ENCODE measurements around the gene SASH3.
A peak's percentile ranks its signal among the peaks of the same experiment; 100 is the strongest.

Gene SASH3

DNA sequence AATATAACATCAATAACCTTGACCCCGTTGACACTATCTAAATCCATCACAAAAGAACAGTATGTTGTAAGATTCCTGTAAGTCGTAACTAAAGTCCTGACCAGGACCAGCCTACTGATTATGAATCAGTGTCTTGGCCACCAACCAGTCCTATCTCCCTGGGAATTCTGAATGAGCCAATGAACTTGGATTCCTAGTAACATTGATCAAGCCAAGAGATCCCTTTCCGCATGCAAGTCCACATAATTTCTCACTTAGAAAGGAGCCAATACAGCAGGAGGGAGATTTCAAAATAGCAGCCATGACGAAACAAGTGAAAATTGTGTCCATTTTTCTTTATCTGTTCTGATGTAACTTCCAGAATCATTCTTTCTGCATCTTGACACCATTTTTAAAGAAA is 31.4 kb upstream of the SASH3 start:
- Mint-ChIP-seq H3K4me3 (no peak overlapping the region), H3K36me3 (no peaks in the 10 kb centered on the region), H3K27me3 (no peaks in the 10 kb centered on the region), H3K9me3 (ENCODE audit: low read depth) (no peaks in the 10 kb centered on the region), H3K27ac (no peak overlapping the region), H3K4me1 (ENCODE audit: low read depth) (peaks cover 28% of the 10 kb centered on the region)

GRCh38 chrX:129749069-129749468 is 30.7 kb upstream of the SASH3 start:
- Mint-ChIP-seq H3K9me3 (ENCODE audit: low read depth) (no peaks in the 10 kb centered on the region), H3K4me1 (ENCODE audit: low read depth) (peaks cover 22% of the 10 kb centered on the region), H3K36me3 (no peaks in the 10 kb centered on the region), H3K27ac (no peak overlapping the region), H3K4me3 (no peak overlapping the region), H3K27me3 (no peaks in the 10 kb centered on the region)

DNA sequence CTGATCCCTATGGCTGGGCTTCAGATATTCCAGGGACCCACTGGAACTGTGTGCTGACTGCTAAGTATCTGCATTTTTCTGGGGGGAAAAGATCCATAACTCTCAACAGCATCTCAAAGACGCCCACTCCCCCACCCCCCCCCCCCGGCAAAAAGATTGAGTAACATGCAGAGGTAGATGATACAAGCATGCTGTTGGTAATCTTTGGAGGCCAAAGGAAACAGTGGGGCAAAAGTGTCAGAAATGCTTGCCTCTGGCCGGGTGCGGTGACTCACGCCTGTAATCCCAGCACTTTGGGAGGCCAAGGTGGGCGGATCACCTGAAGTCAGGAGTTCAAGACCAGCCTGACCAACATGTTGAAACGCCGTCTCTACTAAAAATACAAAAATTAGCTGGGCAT is 28.8 kb upstream of the SASH3 start:
- H3K4me1 Mint-ChIP-seq (ENCODE audit: low read depth) = peaks cover 21% of the 10 kb centered on the region
- no peaks in the 10 kb centered on the region for H3K36me3 Mint-ChIP-seq
- no peak overlapping the region for H3K27ac Mint-ChIP-seq
- H3K4me3 Mint-ChIP-seq = no peak overlapping the region
- H3K9me3 Mint-ChIP-seq (ENCODE audit: low read depth) = no peaks in the 10 kb centered on the region
- no peaks in the 10 kb centered on the region for H3K27me3 Mint-ChIP-seq

- no peak overlapping the region for H3K4me3 Mint-ChIP-seq
- peaks cover 43% of the 10 kb centered on the region for H3K4me1 Mint-ChIP-seq (ENCODE audit: low read depth)
- peak overlapping the region; percentile 22 for H3K27ac Mint-ChIP-seq
These were observed 25.4 kb upstream of the SASH3 start for GRCh38 chrX:129754056-129755024.

DNA sequence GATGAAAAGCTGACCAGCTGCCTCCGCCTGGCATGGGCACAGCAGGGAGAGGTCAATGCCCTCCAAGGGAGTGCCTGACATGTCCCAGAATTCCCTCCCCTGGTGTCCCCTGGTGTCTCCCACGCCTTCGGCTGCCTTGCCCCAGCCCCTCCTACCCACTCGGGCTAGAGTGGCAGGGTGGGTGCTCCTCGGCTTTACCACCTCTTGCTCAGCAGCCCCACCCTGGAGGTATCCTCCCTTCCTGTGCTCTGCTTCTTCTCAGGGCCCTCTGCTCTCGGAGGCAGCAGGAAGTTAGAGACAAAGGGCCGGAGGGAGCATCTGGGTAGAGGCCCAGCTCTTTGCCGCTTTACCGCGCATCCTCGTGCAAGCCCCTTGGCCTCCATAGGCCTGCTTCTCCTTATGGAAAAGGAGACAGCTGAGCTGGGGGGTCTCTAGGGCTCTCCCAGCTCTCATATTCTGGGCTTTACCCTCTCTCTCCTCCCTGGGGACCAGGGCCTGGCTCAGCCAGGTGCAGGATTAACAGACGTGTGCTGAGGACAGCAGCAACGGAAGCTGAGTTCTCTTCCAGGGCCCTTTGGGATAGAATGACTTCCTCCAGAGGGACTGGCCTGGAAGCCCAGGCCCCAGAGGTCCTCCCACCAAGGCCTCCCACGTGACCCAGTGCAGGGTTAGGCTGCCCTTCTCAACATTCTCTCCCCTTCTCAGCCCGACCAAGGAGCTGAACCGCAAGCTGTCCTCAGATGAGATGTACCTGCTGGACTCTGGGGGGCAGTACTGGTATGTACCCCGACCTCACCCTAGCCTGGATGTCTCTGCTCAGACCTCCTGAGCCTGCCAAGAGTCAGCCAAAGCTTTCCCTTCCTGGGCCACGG is 23.7 kb upstream of the SASH3 start:
- no peaks in the 10 kb centered on the region for H3K36me3 Mint-ChIP-seq
- H3K9me3 Mint-ChIP-seq (ENCODE audit: low read depth) = no peaks in the 10 kb centered on the region
- peak overlapping the region; percentile 30 for H3K4me3 Mint-ChIP-seq
- H3K27ac Mint-ChIP-seq = peak overlapping the region; percentile 68
- H3K27me3 Mint-ChIP-seq = no peaks in the 10 kb centered on the region
- peaks cover 57% of the 10 kb centered on the region for H3K4me1 Mint-ChIP-seq (ENCODE audit: low read depth)

More at GRCh38 chrX:129754056-129755024, 25.4 kb upstream of the SASH3 start:
- no peaks in the 10 kb centered on the region for H3K36me3 Mint-ChIP-seq
- H3K9me3 Mint-ChIP-seq (ENCODE audit: low read depth) = no peaks in the 10 kb centered on the region
- H3K27me3 Mint-ChIP-seq = no peaks in the 10 kb centered on the region

DNA sequence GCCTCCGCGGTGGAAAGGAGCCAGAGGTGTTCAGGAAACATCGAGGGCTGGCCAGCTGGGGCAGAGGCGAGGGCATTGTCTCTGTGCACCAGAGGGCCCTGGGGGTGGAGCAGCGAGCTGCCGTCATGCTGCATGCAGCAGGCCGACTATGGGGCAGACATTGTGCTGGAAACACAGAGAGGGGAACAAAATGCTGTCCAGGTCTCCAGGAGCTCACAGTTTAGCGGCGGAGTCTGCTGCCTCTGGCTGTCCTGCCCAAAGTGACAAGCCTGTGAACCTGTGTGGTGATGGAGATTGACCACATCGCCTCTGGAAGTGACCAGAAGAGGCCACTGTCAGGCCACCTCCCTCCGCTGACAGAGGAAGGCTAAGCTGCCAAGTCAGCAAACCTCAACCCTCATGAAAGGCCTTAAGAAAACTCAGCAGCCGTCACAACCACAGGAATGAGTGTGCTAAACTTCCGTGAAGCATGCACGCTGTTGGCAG is 20.1 kb upstream of the SASH3 start:
- Mint-ChIP-seq H3K27me3 (no peaks in the 10 kb centered on the region), H3K4me3 (peak overlapping the region; percentile 30), H3K9me3 (ENCODE audit: low read depth) (no peaks in the 10 kb centered on the region), H3K27ac (peak overlapping the region; percentile 71), H3K36me3 (no peaks in the 10 kb centered on the region), H3K4me1 (ENCODE audit: low read depth) (peaks cover 55% of the 10 kb centered on the region)

DNA sequence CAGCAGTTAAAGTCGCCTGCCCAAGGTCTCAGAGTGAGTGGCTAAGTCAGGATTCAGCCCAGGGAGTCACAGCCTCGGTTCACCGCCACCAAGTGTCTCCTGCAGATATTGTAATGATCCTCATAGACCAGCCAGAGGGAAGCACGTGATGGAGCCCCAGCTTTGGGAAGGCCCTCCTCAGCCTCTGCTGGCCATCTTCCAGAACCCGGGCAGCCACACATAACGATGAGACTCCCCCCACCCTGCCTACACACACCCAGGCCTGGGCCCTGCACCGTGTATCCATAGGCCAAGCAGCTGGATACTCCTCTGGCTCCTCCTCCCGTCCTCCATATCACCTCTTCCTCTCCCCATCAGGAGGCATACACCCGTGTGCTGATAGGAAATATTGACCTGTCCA is 19.6 kb upstream of the SASH3 start:
- Mint-ChIP-seq H3K36me3 (no peaks in the 10 kb centered on the region), H3K9me3 (ENCODE audit: low read depth) (no peaks in the 10 kb centered on the region), H3K4me3 (peak overlapping the region; percentile 30), H3K4me1 (ENCODE audit: low read depth) (peaks cover 50% of the 10 kb centered on the region), H3K27me3 (no peaks in the 10 kb centered on the region), H3K27ac (peak overlapping the region; percentile 71)

- Mint-ChIP-seq H3K9me3 (ENCODE audit: low read depth) (no peaks in the 10 kb centered on the region), H3K36me3 (no peaks in the 10 kb centered on the region), H3K27me3 (no peaks in the 10 kb centered on the region), H3K27ac (no peak overlapping the region), H3K4me1 (ENCODE audit: low read depth) (peaks cover 46% of the 10 kb centered on the region), H3K4me3 (no peak overlapping the region)
These were observed 18.8 kb upstream of the SASH3 start for GRCh38 chrX:129760981-129761380.

GRCh38 chrX:129761596-129761995 is 18.2 kb upstream of the SASH3 start:
- no peak overlapping the region for H3K27ac Mint-ChIP-seq
- no peak overlapping the region for H3K4me3 Mint-ChIP-seq
- H3K9me3 Mint-ChIP-seq (ENCODE audit: low read depth) = no peaks in the 10 kb centered on the region
- H3K27me3 Mint-ChIP-seq = no peaks in the 10 kb centered on the region
- no peaks in the 10 kb centered on the region for H3K36me3 Mint-ChIP-seq
- H3K4me1 Mint-ChIP-seq (ENCODE audit: low read depth) = peaks cover 43% of the 10 kb centered on the region

DNA sequence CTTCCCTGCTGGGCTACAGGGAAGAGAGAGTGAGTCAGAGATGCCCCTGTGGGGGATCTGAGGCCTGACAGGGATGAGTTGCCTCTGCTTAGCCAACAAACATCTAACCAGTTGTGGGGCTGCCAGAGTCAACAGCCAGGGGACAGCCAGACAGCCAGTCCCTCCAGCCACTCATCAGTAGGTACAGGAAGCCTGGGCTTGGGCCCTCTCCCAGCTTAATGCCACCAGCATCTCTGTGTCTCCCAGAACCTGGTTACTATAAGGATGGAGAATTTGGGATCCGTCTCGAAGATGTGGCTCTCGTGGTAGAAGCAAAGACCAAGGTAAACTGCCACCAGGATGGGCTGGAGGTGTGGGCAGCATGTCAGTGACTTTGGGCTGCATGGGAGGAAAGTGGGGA is 17.3 kb upstream of the SASH3 start:
- no peaks in the 10 kb centered on the region for H3K27me3 Mint-ChIP-seq
- H3K4me3 Mint-ChIP-seq = no peak overlapping the region
- H3K9me3 Mint-ChIP-seq (ENCODE audit: low read depth) = no peaks in the 10 kb centered on the region
- H3K36me3 Mint-ChIP-seq = no peaks in the 10 kb centered on the region
- H3K4me1 Mint-ChIP-seq (ENCODE audit: low read depth) = peaks cover 46% of the 10 kb centered on the region
- H3K27ac Mint-ChIP-seq = no peak overlapping the region

- no peaks in the 10 kb centered on the region for H3K27me3 Mint-ChIP-seq
- no peak overlapping the region for H3K4me3 Mint-ChIP-seq
- H3K27ac Mint-ChIP-seq = no peak overlapping the region
- H3K36me3 Mint-ChIP-seq = no peaks in the 10 kb centered on the region
- no peaks in the 10 kb centered on the region for H3K9me3 Mint-ChIP-seq (ENCODE audit: low read depth)
- H3K4me1 Mint-ChIP-seq (ENCODE audit: low read depth) = peaks cover 45% of the 10 kb centered on the region
These were observed 16.1 kb upstream of the SASH3 start for GRCh38 chrX:129763666-129764065.

GRCh38 chrX:129768186-129768585 is 11.6 kb upstream of the SASH3 start:
- H3K4me1 Mint-ChIP-seq (ENCODE audit: low read depth) = peaks cover 49% of the 10 kb centered on the region
- H3K4me3 Mint-ChIP-seq = no peak overlapping the region
- H3K36me3 Mint-ChIP-seq = no peaks in the 10 kb centered on the region
- no peaks in the 10 kb centered on the region for H3K27me3 Mint-ChIP-seq
- no peaks in the 10 kb centered on the region for H3K9me3 Mint-ChIP-seq (ENCODE audit: low read depth)
- no peak overlapping the region for H3K27ac Mint-ChIP-seq

DNA sequence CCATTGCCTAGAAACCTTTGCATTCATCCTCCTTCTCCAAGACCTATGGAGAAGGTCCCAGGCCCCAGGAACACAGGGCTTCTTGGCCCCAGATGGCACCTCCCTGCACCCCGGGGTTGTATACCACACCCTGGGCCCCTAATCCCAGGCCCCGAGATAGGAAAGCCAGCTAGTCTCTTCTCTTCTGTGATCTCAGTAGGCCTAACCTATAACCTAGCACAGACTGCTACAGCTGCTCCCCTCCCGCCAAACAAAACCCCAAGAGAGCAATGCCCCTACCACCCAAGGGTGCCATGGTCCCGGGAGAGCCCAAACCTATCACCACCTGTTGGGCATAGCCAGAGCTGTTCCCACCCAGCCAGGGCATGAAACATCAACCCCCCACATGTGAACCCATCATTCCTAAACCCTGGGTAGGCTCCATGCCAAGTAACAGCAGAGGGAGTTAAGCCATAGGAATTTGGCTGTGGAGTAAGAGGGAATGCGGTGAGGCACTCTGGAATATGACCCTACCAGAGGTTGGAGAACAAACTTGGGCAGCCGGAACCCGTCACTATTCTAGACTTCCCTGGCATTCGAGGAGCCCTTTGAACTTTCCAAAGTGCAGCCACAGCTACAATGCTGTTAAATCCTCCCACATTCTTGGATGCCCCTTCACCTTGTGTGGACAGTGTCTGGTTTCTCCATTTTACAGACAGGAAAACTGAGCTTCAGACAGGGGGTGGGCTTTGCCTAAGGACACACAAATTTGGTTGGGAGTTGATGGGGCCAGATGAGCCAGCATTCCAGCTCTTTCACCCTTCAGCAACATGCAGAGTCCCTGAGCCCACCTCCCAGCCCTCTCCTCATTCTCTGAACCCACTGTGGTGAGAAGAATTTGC is 10.9 kb upstream of the SASH3 start:
- peak overlapping the region; percentile 38 for H3K4me3 Mint-ChIP-seq
- no peaks in the 10 kb centered on the region for H3K9me3 Mint-ChIP-seq (ENCODE audit: low read depth)
- no peaks in the 10 kb centered on the region for H3K27me3 Mint-ChIP-seq
- H3K27ac Mint-ChIP-seq = peak overlapping the region; percentile 88
- H3K4me1 Mint-ChIP-seq (ENCODE audit: low read depth) = peaks cover 54% of the 10 kb centered on the region
- H3K36me3 Mint-ChIP-seq = no peaks in the 10 kb centered on the region

DNA sequence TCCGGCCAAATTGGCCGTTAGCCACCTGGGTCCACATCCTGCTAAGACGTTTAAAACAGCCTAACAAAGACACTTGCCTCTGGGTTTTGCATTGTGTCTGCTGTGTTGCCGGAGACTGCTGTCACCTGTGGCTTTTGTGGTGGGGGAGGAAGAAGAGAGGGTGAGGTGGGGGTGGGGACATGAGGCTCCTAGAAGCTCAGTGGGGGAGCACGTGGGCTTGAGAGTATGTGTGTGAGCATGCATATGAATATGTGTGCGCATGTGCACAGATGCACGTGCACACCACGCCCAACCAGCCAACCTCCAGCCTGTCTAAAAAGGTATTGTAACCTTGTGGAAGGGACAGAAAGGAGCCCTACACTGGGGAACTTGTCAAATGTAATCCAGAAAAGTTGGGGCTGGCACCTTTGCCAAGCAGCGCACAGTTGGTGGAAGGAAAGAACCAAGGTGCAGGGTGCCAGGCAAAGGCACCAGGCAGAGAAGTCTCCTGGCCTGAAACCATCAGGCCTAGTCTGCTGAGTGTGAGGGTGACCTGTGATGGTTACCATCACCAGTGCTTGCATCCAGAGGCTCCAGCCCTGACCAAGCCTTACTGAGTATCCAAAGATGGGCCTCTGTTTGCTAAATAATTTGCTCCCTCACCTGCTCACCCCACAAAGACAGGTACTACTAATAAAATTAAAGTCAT is 10.1 kb upstream of the SASH3 start:
- H3K36me3 Mint-ChIP-seq = no peaks in the 10 kb centered on the region
- H3K4me1 Mint-ChIP-seq (ENCODE audit: low read depth) = peaks cover 60% of the 10 kb centered on the region
- H3K27me3 Mint-ChIP-seq = no peaks in the 10 kb centered on the region
- peak overlapping the region; percentile 88 for H3K27ac Mint-ChIP-seq
- H3K4me3 Mint-ChIP-seq = peak overlapping the region; percentile 38
- H3K9me3 Mint-ChIP-seq (ENCODE audit: low read depth) = no peaks in the 10 kb centered on the region
